SK-N-MC (cell line): ENCODE results near the gene LPCAT3.

Experiments used
- EZH2 ChIP-seq: fragments of 200-600 bp; sonication (generic); IDR thresholded peaks from one replicate; pipeline ENCODE4 v1.6.1; 2017; ENCODE audit warnings: antibody characterized with exemption
- FOXP2 ChIP-seq: optimal IDR thresholded peaks from 2 replicates; pipeline ENCODE3; 2011; ENCODE audit warnings: mild to moderate bottlenecking, moderate library complexity; ENCODE audit not compliant: insufficient read depth; ENCODE audit errors: extremely low read length, control extremely low read depth
- POLR2AphosphoS5 ChIP-seq: IDR thresholded peaks from 2 replicates; pipeline ENCODE4 v1.6.1; 2012; ENCODE audit warnings: mild to moderate bottlenecking, low read depth, low read length, borderline replicate concordance

DNA sequence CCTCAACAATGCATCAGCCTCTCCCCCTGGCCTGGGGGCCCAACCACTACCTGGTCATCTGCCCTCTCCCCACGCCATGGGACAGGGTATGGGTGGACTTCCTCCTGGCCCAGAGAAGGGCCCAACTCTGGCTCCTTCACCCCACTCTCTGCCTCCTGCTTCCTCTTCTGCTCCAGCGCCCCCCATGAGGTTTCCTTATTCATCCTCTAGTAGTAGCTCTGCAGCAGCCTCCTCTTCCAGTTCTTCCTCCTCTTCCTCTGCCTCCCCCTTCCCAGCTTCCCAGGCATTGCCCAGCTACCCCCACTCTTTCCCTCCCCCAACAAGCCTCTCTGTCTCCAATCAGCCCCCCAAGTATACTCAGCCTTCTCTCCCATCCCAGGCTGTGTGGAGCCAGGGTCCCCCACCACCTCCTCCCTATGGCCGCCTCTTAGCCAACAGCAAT lies 82.1 kb downstream of the LPCAT3 start:
- TF ChIP-seq POLR2AphosphoS5 (no peak), EZH2 (no peak), FOXP2 (no peak)
